Esophagus muscularis mucosa (tissue), 4 donors: ENCODE measurements around the gene SMAD1. TPM values are rescaled to one million over a fixed set of nuclear protein-coding genes. Genes with fewer than 3 reads are reported as not detected.

Experiments used
- DNase-seq: peaks from one replicate; pipeline ENCODE4 v3.0.0-alpha.2; 2017; ENCODE audit errors: extremely low spot score
- H3K27ac ChIP-seq, 4 donors: fragments of 200-600 bp; sonication (generic); replicated peaks in 1 of 4; 1 replicate in 3 of 4; 2 replicates in 1 of 4; pipeline ENCODE4 v1.5.1; 2016 to 2019; ENCODE audit warnings: mild to moderate bottlenecking in 1 of 4
- H3K27me3 ChIP-seq, 4 donors: fragments of 200-600 bp; sonication (generic); one replicate each; pipeline versions ENCODE4 v1.5.1 to v1.6.0; 2016 to 2019
- H3K36me3 ChIP-seq, 4 donors: fragments of 200-600 bp; sonication (generic); one replicate each; pipeline ENCODE4 v1.5.1; 2016 to 2019
- H3K4me1 ChIP-seq, 4 donors: fragments of 200-600 bp; sonication (generic); one replicate each; pipeline ENCODE4 v1.5.1; 2016 to 2019
- H3K4me3 ChIP-seq, 4 donors: fragments of 200-600 bp; sonication (generic); 1 replicate in 2 of 4; 2 replicates in 2 of 4; pipeline ENCODE4 v1.5.1; 2016 to 2019; ENCODE audit warnings: mild to moderate bottlenecking in 4 of 4, moderate library complexity in 1 of 4
- H3K9me3 ChIP-seq, 4 donors: fragments of 200-600 bp; sonication (generic); 1 replicate in 3 of 4; 2 replicates in 1 of 4; pipeline ENCODE4 v1.5.1; 2016 to 2019
- EP300 ChIP-seq: sonication (generic); formaldehyde crosslinking; IDR thresholded peaks from one replicate; pipeline ENCODE4 v1.6.1; 2017; ENCODE audit warnings: antibody characterized with exemption
- POLR2A ChIP-seq: fragments of 450-650 bp; IDR thresholded peaks from one replicate; pipeline ENCODE4 v1.6.1; 2017; ENCODE audit warnings: antibody characterized with exemption, moderate library complexity, mild to moderate bottlenecking, low read depth
- POLR2AphosphoS5 ChIP-seq, 2 donors: sonication (generic); formaldehyde crosslinking; IDR thresholded peaks; one replicate each; pipeline ENCODE4 v1.6.1; 2017; ENCODE audit warnings: antibody characterized with exemption in 2 of 2
- WGBS: methylation state at CpG from one replicate; pipeline ENCODE4 v1.1.5; 2018; 5-methylcytosine and 5-hydroxymethylcytosine counted together
- intact Hi-C: fragments of 100-400 bp; cut with DNase I; formaldehyde crosslinking; loops from one replicate; pipeline ENCODE4 v1.15.1; 2023
- total RNA-seq, 4 donors: library from RNA; depleted of rRNA; stranded (reverse); fragments of >200 nt; gene quantifications; one replicate each; pipeline versions ENCODE4 v1.1.0 to v1.2.1, GENCODE V29; 2016
- TF ChIP-seq, protein P1 (sequence below), 3 experiments: fragments of 200-600 bp in 2 of 3; fragments of 450-650 bp in 1 of 3; sonication (generic) in 2 of 3; IDR thresholded peaks; one replicate each; pipeline ENCODE4 v1.5.1; 2017 to 2019; ENCODE audit warnings: antibody characterized with exemption in 3 of 3, mild to moderate bottlenecking in 2 of 3, moderate library complexity in 1 of 3

SMAD1 gene
- total RNA-seq, 4 donors from 2014 or later = 19.5 to 34.3 (median 29.2) TPM

- H3K27ac ChIP-seq = no peak overlapping the region
- 92% methylated on average over 1 of the region's 1 CpG for WGBS
Observed at GRCh38 chr4:145451895-145452294, 29.8 kb upstream of the SMAD1 start.

DNA sequence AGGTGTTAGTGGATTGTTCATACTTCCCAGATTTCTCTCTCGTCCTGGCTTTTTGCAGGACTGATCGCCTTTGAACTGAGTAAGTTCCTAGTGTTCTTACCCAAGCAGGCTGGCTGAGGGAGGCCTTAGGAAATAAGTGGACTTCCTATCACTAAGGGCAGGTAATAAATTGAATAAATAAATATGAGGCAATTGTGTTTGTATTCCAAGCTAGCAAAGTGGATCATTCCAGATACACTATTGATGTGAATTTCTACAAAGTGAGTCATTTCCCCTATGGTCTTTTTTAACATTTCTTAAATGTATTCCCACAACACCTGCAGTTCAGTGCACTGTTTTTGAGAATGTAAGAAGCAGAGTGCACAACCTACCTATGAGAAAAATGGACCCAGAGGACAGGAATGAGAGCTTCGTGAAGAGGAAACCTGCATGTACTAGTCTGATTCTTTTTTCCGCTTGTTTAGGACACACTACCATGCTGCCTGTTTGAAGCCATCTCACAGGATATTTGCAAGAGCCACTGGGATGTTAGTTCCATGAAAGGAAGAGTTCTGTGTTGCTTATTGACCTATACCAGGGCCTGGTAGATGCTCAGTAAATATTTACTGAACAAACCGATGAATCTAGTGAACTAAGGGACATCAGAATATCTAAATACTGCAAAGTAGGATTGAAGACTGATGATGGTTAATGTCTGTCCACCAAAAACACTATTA, 29.0 kb upstream of the SMAD1 start:
- TF ChIP-seq POLR2AphosphoS5 (IDR thresholded peaks at IDR 0.05) = no peak
- TF ChIP-seq POLR2A = no peak
- TF ChIP-seq, protein P1, sequence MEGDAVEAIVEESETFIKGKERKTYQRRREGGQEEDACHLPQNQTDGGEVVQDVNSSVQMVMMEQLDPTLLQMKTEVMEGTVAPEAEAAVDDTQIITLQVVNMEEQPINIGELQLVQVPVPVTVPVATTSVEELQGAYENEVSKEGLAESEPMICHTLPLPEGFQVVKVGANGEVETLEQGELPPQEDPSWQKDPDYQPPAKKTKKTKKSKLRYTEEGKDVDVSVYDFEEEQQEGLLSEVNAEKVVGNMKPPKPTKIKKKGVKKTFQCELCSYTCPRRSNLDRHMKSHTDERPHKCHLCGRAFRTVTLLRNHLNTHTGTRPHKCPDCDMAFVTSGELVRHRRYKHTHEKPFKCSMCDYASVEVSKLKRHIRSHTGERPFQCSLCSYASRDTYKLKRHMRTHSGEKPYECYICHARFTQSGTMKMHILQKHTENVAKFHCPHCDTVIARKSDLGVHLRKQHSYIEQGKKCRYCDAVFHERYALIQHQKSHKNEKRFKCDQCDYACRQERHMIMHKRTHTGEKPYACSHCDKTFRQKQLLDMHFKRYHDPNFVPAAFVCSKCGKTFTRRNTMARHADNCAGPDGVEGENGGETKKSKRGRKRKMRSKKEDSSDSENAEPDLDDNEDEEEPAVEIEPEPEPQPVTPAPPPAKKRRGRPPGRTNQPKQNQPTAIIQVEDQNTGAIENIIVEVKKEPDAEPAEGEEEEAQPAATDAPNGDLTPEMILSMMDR (IDR thresholded peaks at IDR 0.05) = no peak
- TF ChIP-seq EP300 = no peak
- DNase-seq = no peak
- no peaks in the 10 kb centered on the region for H3K27me3 ChIP-seq
- intact Hi-C loops = no loop called here
- no peak overlapping the region for H3K27ac ChIP-seq
- H3K4me3 ChIP-seq = no peak overlapping the region
- H3K4me1 ChIP-seq = no peaks in the 10 kb centered on the region
- no peaks in the 10 kb centered on the region for H3K9me3 ChIP-seq
- H3K36me3 ChIP-seq = no peaks in the 10 kb centered on the region
- 85% methylated on average over 5 of the region's 5 CpGs for WGBS

More at GRCh38 chr4:145451895-145452294, 29.8 kb upstream of the SMAD1 start:
- no peaks in the 10 kb centered on the region for H3K36me3 ChIP-seq
- intact Hi-C loops = no loop called here
- H3K27me3 ChIP-seq = no peaks in the 10 kb centered on the region
- H3K9me3 ChIP-seq = no peaks in the 10 kb centered on the region
- H3K4me1 ChIP-seq = no peaks in the 10 kb centered on the region
- no peak for DNase-seq
- H3K4me3 ChIP-seq = no peak overlapping the region
- TF ChIP-seq POLR2AphosphoS5 (IDR thresholded peaks at IDR 0.05) = no peak
- TF ChIP-seq POLR2A = no peak
- TF ChIP-seq, protein P1 (IDR thresholded peaks at IDR 0.05) = no peak
- no peak for TF ChIP-seq EP300

- H3K4me3 ChIP-seq = no peak overlapping the region
- intact Hi-C loops = no loop called here
- DNase-seq = no peak
- no peaks in the 10 kb centered on the region for H3K9me3 ChIP-seq
- H3K36me3 ChIP-seq = no peaks in the 10 kb centered on the region
- H3K27ac ChIP-seq = no peak overlapping the region
- H3K4me1 ChIP-seq = no peaks in the 10 kb centered on the region
- TF ChIP-seq POLR2A (no peak), POLR2AphosphoS5 (IDR thresholded peaks at IDR 0.05) (no peak), EP300 (no peak)
- TF ChIP-seq, protein P1 (IDR thresholded peaks at IDR 0.05) = no peak
- no peaks in the 10 kb centered on the region for H3K27me3 ChIP-seq
Observed at GRCh38 chr4:145453163-145453520, 28.5 kb upstream of the SMAD1 start.

DNA sequence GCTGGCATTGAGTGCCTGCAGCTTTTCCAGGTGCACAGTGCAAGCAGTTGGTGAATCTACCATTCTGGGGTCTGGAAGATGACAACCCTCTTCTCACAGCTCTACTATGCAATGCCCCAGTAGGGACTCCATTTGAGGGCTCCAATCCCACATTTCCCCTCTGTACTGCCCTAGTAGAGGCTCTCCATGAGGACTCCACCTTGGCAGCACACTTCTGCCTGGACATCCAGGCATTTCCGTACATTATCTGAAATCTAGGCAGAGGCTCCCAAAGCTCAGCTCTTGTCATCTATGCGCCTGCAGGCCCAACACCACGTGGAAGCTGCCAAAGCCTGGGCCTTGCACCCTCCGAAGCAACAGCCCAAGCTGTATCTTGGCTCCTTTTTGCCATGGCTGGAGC, 8.4 kb upstream of the SMAD1 start:
- no peak for DNase-seq
- TF ChIP-seq EP300 (no peak), POLR2A (no peak), POLR2AphosphoS5 (IDR thresholded peaks at IDR 0.05) (no peak)
- TF ChIP-seq, protein P1 (IDR thresholded peaks at IDR 0.05) = no peak
- Histone ChIP-seq H3K36me3 (no peaks in the 10 kb centered on the region), H3K27ac (no peak overlapping the region), H3K9me3 (peaks cover 0 to 4% (median 0%) of the 10 kb centered on the region in 4 donors), H3K27me3 (no peaks in the 10 kb centered on the region), H3K4me1 (no peaks in the 10 kb centered on the region), H3K4me3 (no peak overlapping the region)
- intact Hi-C loops = no loop called here
- 85% methylated on average over 3 of the region's 4 CpGs for WGBS

DNA sequence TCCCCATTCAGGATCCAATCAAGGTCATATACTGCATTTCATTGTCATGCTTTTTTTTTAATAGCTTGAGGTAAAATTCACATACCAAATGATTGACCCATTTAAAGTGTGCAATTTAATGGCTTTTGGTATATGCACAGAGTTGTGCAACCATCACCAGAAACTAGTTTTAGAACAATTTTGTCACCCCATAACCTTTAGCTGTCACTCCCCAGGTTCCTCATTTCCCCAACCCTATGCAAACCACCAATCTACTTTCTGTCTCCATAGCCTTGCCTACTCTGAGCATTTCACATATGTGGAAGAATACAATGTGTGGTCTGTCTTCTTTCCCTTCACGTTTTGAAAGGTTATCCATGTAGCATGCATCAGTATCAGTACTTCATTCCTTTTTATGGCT, 1.4 kb upstream of the SMAD1 start:
- H3K36me3 ChIP-seq = no peaks in the 10 kb centered on the region
- TF ChIP-seq POLR2A = no peak
- H3K27me3 ChIP-seq = no peaks in the 10 kb centered on the region
- WGBS = 33% methylated on average over 1 of the region's 1 CpG
- H3K27ac ChIP-seq = no peak overlapping the region
- intact Hi-C loops = loop anchor here (5.0 to 10.0 kb wide), 4 partner anchors 77 to 305 kb away; no protein-coding TSS in a partner anchor
- H3K9me3 ChIP-seq = no peaks in the 10 kb centered on the region
- no peak overlapping the region for H3K4me3 ChIP-seq
- peaks cover 15 to 33% (median 31%) of the 10 kb centered on the region in 4 donors for H3K4me1 ChIP-seq
- DNase-seq = no peak
